ENCODE measurements around the gene CERK.
A peak's percentile ranks its signal among the peaks of the same experiment; 100 is the strongest.

- TF ChIP-seq ZNF696 (CRISPR knock-in tag; conservative IDR thresholded peaks at IDR 0.05) (no peak), PRDM10 (IDR thresholded peaks at IDR 0.05; ENCODE audit: partially characterized antibody) (no peak), MCM2 (IDR thresholded peaks at IDR 0.05; ENCODE audit: low read depth) (no peak), CTCF (IDR thresholded peaks at IDR 0.05 in 2 of 3, conservative IDR thresholded peaks at IDR 0.05 in 1 of 3; ENCODE audit: insufficient read depth in 2 of 3, low read depth in 1 of 3, low read length in 3 of 3) (no peak), SNRNP70 (optimal IDR thresholded peaks at IDR 0.05; ENCODE audit: low read depth, low read length) (no peak), ETV6 (IDR thresholded peaks at IDR 0.05; ENCODE audit: borderline replicate concordance in 1 of 2, low read depth in 2 of 2, low read length in 1 of 2) (no peak), ETV6 (CRISPR knock-in tag; IDR thresholded peaks at IDR 0.05; ENCODE audit: borderline replicate concordance) (no peak), BCOR (IDR thresholded peaks at IDR 0.05) (no peak), SAP30 (IDR thresholded peaks at IDR 0.05; ENCODE audit: borderline replicate concordance, insufficient read depth, low read depth, low read length, poor library complexity, severe bottlenecking) (peak; percentile 70), ZKSCAN1 (IDR thresholded peaks at IDR 0.05; ENCODE audit: low read depth, low read length) (0 out of 2 replicates have a peak, but pooled peaks have one; percentile 44), ARID4B (CRISPR knock-in tag; IDR thresholded peaks at IDR 0.05) (peak; percentile 64; the same call in 1 of the 2 replicates), NR2C2 (CRISPR knock-in tag; IDR thresholded peaks at IDR 0.05) (peak; percentile 98), NR2C2 (tag; IDR thresholded peaks at IDR 0.05) (peak; percentile 99), IRF2 (CRISPR knock-in tag; IDR thresholded peaks at IDR 0.05) (no peak)
Observed at GRCh38 chr22:46762238-46763050, 24.4 kb upstream of the CERK start, which contains the start of gene TBC1D22A.
